ENCODE data around the gene CD244.

Gene CD244

GRCh38 chr1:160780398-160780755 is 82.3 kb downstream of the CD244 start:
- no peak for DNase-seq (ENCODE audit: low spot score)
